Stimulated activated CD4-positive, alpha-beta T cell treated with anti-CD3 and anti-CD28 coated beads, Interleukin-4, amount 100 ng/mL, for 1 hour (primary cell): ENCODE results near the gene KMT5C.
"Not testable (repeated sequence)": the region's sequence is repeated elsewhere in the genome, so short reads cannot be mapped to it uniquely, and the experiment has no call there.

Source experiments
- DNase-seq: peaks from one replicate; pipeline ENCODE4 v3.0.0-alpha.2; 2020

KMT5C gene

DNA sequence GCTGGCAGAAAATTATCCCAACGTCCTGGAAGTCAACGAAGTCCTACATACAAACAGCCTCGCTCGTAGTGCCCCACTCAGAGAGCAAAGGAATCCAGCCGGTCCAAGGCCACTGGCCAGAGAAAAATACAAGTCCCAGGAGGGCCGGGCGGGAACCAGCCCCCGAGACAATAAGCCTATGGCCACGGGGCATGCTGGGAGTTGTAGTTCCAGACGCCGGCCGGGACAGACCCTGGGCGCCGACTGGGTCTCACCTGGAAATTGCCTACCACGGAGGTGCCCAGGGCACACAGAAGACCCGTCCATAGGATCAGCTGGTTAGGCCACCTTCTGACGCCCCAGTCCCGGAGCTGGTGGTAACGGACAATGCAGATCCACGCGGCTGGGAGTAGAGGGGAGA, 19.9 kb upstream of the KMT5C start:
- no peak for DNase-seq

DNA sequence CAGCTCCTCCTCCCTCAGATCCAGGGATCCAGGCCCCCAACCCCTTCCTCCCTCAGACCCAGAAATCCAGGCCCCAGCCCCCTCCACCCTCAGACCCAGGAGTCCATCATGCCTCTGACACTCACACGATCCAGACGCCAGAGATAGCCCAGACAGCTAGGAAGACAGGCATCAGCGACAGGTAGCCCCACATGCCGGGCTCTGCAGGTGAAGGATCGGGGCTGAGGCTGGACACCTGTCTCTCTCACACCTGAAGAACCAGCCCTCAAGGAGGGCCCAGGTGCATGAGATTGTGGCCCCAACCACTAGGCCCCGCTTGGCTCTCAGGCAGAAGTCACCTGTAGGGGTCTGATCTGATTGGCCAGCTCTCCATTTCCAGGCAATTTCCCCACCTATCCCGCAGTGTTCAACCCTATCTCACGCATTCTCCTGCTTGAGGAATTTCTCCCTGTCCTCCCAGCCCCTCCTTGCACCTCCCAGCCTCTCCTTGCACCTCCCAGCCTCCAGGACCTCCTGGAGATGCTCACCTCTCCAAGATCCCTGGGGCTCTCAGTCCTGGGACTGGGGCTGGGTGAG, 18.7 kb upstream of the KMT5C start:
- DNase-seq = no peak

DNA sequence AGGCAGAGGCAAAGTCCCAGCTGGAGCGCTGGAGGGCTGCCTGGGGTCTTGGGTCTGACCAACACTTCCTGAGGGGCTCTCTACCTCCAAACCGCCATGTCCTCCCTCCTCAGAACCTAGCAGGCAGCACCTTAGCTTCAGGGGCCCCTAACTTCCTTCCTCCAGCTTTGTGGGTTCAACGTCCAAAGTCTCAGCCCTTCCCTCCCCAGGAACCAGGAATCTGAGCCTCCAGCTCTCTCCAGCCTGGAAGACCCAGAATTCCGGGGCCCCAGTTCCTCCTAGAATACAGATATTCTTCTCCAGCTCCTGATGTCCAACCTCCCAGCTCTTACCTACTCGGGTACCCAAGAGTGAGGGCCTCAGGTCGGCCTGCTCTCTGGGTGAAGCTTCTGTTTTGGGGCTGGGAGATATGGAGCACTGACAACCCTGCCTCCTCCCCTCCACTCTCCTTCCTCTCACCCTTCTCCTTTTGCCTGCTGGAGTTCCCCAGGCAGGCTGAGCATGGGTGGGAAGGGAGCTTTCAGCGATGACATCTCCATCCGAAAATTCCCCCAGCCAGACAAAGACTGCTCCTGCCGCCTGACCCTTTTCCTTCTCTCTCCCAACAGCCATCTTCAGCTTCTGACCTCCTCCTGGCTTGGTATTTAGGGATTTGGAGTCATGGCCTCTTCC, 18.1 kb upstream of the KMT5C start:
- no peak for DNase-seq

DNA sequence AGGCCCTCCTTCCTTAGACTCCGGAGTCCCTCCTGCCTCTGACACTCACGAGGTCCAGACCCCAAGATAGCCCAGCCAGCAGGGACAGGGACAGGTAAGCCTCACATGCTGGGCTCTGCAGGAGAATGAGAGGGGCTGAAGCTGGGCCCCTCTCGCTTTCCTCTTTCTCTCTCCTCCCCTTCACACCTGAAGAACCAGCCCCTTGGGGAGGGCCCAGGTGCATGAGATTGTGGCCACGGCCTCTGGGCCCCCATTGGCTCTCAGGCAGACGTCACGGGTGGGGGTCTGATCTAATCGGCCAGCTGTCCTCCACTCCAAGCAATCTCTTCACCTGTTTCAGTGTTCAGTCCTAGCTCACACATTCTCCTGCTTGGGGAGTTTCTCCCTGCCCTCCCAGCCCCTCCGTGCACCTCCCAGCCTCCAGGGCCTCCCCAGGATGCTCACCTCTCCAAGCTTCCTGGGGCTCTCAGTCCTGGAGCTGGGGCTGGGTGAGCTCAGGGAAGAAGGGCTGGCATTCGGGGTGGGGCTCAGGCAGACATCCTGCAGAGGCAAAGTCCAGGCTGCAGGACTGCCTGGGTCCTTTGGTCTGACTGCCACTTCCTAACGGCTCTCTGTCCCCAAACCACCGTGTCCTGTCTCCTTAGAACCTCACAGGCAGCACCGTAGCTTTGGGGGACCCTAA, 17.3 kb upstream of the KMT5C start:
- no peak for DNase-seq

DNA sequence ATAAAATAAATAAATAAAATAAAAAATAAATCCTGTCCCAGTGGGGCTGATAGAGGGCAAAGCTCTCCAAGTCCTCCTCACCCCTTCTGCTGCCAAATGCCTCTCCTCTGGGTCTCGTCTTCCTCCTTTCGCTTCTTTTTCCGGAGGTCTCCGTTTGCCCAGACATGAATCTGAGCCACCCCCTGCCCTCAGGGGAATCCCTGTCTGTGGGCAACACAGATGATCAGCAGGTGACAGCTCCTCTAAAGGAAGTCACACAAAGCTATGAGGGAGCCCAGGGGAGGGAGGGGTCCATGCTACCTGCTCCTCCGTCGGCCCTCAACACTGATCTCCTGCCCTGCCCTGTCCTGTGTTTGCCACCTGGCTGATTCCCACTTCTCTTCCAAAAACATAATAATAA, 15.0 kb upstream of the KMT5C start:
- no peak for DNase-seq

DNA sequence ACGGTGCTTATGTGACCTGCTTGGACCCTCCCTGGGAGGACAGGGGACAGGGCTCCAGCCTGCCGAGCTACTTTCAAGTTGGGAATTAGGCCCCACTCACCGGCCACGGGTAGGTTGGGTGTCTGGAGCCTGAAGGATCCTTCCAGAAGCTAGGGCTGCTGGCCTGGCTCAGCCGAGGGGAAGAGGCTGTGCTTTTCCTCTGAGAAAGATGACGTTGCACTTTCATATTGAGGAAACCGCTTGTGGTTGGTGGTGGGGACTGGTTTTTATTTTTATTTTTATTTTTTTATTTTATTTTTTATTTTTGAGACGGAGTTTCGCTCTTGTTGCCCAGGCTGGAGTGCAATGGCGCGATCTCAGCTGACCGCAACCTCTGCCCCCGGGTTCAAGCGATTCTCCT, 14.5 kb upstream of the KMT5C start, which contains the start of gene TMEM150B:
TMEM150B (minus strand) TSS at position 170 of the 400 bp plus-strand sequence. CDS start 4,305 bp downstream, outside the sequence.
- no peak for DNase-seq

DNA sequence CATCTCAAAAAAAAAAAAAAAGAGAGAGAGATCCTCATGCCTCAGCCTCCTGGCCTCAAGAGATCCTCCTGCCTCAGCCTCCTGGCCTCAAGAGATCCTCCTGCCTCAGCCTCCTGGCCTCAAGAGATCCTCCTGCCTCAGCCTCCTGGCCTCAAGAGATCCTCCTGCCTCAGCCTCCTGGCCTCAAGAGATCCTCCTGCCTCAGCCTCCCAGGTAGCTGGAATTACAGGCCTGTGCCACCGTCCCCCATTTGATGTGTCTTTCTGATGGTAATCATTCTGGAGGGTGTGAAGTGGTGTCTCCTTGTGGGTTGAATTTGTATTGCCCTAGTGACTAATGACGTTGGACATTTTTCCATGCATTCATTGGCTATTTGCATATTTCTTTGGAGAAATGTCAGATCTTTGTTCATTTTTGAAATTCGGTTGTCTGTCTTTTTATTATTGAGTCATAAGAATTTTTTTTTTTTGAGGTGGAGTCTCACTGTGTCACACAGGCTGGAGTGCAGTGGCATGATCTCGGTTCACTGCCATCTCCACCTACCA, 10.8 kb upstream of the KMT5C start:
- DNase-seq = not testable (repeated sequence)

DNA sequence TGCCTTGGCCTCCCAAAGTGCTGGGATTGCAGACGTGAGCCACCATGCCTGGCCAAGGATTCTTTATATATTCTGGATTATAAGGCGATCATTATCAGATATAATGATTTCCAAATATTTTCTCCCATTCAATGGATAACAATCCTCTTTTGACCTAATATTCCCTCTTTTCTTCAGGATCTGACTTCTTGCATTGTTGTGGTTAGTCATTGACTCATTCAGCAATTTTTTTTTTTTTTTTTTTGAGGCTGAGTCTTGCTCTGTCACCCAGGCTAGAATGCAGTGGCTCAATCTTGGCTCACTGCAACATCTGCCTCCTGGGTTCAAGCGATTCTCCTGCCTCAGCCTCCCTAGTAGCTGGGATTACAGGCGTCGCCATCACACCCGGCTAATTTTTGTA, 9.9 kb upstream of the KMT5C start:
- DNase-seq = not testable (repeated sequence)

DNA sequence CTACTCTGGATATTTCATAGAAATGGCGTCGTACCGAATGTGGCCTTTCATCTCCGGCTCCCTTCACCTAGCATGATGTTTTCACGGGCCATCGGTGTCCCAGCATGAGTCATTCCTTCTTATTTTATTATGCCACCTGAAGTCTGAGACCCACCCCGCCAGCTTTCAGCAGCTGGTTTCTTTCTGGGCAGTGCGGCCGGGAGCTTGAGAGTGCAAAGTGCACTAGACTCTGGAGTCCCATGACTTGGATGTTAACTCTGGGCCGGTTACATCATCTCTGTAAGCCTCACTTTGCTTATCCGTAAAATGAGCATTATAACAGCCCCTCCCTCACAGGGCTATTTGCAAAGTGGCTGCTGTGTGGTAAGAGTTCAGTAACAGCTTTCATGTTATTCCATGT, 5.8 kb upstream of the KMT5C start:
- DNase-seq = no peak

DNA sequence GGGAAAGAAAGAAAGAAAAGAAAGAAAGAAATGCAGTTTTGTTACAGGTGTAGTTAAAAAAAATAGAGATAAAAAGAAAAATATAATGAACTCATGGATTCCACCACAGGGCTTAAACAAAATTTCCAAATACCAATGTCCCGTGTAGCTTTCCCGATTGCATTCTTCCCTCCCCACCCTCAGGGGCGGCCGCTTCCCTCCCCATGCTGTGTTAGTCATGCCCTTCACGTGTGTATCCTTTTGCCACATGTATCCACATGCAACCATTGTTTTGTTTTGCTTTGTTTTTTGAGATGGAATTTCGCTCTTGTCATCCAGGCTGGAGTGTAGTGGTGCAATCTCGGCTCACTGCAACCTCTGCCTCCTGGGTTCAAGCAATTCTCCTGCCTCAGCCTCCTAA, 3.6 kb upstream of the KMT5C start:
- DNase-seq = no peak

DNA sequence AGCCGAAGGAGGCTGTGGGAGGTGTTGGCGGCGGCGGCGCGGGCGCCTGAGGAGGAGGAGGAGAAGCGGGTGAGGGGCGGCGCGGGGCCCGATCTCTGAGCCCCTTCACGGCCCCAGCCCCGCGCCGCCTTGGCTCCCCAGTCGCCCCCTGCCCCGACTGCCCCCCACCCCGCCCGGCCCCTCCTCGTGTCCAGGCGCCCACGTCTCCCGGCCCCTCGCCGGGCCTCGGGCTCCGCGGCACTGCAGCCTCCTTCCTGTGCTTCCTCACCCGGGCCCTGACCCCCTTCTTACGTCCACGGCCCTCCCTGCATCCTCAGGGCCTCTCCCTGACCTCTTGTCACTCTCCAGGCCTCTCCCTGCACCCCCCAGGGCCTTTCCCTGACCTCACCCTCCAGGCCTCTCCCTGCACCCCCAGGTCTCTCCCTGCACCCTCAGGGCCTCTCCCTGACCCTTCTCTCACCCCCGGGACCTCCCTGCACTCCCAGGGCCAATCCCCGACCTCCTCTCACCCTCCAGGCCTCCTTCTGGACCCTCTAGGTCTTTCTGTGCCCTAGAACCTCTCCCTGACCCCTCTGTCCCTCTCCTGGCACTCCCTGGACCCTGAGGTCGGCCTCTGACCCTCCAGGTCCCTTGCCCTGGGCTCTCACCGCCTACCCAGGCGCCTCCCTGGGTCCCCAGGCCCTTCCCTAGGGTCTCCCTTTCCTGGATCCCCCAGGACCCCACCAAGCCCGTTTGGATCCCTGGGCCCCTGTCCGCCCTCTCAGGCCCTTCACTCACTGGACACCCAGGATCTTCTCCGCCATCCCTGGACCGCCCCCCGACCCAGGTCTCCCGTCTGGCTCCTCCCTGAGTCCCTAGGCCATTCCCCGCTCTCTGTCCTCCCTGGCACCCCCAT, 460 bp downstream of the KMT5C start:
- no peak for DNase-seq

DNA sequence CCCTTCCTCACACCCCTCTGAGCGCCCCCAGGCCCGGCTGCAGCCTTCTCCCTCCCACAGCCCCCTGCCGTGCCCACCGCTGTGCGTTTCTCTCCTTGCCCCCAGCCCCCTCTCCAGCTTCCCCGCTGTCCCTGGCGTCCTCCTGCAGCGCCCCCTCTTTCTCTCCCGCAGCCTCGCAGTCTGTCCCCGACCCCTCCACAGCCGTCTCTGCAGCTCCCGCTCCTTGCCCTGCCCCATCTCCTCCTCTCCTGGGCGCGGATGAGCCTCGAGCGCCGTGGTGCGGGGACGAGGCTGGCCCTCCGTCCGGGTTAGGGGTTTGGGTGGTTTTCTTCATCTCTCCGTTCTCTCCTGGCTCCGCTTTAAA, 1.1 kb downstream of the KMT5C start:
- DNase-seq = peak; percentile 13

DNA sequence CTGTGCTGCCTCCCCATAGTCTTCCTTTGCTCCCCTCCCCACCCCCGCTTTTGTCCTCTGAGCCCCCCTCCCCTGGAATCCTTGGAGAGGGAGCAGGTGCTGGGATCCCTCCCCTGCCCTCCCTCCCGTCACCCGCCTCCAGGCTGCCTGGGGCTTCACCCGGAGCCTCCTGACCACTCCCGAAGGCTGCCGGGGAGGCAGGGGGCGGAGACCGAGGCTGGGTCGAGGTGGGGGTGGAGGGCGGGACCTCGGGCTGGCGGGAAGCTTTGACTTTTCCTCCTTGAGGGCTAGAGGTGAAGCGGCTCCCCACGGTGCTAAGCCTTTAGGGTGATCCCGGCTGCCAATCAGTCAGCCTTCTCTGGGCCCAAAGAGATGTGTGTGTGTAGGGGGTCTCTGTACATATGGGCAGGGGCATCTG, 1.5 kb downstream of the KMT5C start:
- DNase-seq = peak; percentile 70

DNA sequence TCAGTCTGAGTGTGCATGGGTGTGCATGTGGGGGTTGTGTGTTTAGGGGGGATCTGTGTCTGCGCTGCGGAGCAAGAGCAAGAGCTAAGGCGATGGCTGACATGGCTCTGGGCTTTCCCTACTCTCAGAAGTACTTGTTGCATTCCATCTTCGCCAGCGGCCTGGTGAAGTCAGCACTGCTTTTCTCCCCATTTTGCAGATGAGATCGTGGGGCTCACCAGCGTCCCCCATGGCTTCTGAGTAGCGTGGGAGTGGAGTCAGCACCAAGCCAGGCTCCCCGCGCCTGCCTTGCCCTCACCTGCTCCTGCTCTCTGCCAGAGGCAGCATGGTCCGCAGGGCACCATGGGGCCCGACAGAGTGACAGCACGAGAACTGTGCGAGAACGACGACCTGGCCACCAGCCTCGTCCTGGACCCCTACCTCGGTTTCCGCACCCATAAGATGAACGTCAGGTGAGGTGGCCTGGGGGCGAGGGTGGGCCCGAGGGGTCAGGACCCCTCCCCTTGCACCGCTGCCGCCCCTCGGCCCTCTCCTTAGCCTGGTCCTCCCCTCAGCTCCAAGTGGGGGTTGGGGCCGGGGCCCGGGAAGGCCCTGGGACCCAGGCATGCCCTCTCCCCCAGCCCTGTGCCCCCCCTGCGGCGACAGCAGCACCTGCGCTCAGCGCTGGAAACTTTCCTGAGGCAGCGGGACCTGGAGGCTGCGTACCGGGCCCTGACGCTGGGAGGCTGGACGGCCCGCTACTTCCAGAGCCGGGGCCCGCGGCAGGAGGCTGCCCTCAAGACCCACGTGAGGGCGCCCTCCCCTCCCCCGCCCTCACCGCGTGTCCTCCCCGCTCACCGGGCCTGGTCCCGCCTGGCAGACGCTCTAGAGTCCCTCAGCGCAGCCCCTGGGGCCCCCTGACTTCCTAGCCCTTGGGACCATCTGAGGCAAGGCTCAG, 2.2 kb downstream of the KMT5C start:
- DNase-seq = no peak

DNA sequence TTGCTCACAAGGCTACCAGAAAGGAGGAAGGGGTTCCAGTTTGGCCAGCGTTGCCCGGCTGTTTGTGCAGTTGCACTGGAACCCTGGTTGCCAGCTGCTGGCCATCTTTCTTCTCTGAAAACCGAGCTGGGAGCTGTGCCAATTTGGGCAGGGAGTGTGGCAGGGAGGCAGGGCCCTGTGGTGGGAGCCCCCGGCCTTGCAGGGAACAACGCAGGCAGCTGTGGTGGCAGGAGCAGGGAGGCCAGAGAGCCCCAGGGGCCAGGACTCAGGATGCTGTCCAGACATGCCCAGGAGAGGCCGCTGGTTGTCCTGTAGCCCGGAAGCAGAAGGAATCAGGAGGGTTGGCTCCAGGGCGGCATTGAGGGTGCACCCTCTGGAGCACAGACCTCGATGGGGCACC, 4.8 kb downstream of the KMT5C start:
- no peak for DNase-seq

DNA sequence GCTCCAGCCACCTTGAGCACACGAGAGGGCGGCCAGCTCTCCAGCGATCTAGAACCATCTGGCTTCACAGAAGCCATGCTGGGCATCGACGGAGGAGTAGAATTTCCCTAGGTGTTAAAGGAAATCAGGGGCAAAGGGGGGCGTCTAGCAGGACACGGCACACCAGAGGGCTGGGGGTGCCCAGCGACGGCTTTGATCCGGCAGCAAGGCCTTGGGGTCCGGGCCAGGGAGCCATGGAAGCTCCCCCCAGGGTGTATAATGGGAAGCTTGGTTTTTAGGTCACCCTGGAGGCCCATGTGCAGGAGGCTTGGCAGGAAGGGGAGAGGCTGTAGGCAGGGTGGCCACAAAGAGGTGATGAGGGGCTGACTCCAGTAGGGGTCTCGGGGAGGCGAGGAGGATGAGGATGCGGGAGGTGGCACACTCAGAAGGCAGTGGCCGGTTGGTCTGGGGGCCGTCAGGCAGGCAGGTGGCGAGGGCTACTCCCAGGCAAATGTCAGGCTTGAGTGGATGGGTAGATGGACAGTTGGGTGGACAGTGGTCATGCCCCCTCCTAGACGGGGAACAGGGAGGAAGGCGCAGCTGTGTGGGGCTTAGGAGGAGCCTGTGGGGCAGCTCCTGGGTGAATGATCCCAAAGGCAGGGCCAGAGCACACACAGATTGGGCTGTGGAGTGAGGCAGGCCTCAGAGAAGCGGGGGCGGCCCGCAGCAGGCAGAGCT, 5.6 kb downstream of the KMT5C start:
- no peak for DNase-seq

DNA sequence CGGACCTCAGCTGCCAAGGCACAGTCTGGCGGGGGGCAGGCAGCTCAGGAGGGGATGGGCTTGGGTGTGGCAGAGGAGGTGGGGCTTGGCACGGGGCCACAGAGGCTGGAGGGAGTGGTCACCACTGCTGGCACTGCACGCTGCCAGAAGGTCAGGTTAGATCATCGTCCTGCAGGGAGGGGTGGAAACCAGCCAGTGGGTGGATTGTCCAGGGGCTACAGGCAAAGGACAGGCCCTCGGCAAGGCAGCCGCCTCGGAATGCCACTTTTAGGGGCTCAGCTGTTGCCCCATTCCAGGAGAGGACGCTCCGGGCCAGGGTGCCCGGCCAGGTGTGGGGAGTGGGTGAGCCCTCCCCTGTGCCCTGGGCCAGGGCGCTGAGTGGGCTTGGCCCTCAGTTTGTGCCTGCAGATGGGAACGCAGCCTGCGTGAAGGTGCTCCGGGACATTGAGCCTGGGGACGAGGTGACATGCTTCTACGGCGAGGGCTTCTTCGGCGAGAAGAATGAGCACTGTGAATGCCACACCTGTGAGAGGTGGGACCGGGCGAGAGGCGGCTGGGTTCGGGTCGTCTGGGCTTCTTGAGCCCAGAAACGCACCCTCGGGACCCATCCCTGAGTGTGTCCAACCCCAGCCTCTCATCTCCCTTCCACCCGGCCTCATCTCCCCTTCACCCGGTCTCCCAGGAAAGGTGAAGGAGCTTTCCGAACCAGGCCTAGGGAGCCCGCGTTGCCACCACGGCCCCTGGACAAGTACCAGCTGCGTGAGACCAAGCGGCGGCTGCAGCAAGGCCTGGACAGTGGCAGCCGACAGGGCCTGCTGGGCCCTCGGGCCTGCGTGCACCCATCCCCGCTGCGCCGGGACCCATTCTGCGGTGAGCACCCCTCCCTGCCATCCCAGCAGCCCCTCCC, 6.4 kb downstream of the KMT5C start:
- no peak for DNase-seq

DNA sequence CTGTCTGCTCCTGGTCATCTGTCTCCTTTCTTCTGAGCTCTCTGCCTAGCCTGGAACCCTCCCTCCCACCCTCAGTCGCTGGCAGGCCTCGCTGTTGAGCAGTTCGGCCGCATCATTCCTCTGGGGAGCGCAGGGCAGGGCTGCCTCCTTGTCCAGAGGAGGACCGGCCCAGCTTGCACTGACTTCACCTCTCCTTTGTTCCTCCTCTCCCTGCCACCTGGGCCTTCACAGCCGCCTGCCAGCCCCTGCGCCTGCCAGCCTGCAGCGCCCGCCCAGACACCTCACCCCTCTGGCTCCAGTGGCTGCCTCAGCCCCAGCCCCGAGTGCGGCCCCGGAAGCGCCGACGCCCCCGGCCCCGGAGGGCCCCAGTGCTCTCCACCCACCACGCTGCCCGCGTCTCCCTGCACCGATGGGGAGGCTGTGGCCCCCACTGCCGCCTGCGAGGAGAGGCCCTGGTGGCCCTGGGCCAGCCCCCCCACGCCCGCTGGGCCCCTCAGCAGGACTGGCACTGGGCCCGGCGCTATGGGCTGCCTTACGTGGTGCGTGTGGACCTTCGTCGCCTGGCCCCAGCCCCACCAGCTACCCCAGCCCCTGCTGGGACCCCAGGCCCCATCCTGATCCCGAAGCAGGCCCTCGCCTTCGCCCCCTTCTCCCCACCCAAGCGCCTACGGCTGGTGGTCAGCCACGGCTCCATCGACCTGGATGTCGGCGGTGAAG, 7.2 kb downstream of the KMT5C start:
- no peak for DNase-seq

DNA sequence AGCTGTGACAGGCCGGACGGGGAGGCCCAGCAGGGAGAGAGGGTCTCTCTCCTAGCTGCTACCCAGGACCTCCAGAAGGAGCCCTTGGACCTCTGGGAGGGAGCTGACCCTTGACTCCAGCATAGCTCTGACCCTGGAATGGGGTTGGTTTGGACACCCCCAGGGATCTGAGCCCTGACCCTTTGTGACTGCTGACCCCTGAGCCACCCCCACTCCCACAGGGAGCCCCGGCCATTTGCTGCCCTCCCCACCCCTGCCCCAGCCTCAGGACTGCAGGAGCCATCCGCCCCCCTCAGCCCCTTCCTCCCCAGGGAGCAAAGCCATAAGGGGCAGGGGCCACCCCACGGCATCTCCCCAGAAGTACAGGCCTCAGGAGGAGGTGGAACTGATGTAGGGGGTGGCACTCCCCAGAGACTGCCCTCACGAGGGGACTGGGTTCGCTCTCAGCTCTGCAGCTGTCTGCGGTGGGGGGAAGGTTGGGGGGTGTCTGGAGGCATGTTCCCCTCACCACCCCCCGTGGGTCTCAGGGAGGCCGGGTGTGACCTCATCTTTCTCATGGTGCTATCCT, 7.8 kb downstream of the KMT5C start:
- no peak for DNase-seq
